HG03135 (cell line): Measurements from ENCODE around the gene DDX1.
"Not testable (repeated sequence)": the region's sequence is repeated elsewhere in the genome, so short reads cannot be mapped to it uniquely, and the experiment has no call there.

Experiments
- ATAC-seq: cut with Tn5 transposase; IDR thresholded peaks from one replicate; pipeline ENCODE4 v1.9.1; 2021; ENCODE audit warnings: mild to moderate bottlenecking, moderate library complexity; ENCODE audit not compliant: unreplicated experiment

The DDX1 gene

GRCh38 chr2:15614545-15615300 is 23.1 kb downstream of the DDX1 start:
- no peak for ATAC-seq

DNA sequence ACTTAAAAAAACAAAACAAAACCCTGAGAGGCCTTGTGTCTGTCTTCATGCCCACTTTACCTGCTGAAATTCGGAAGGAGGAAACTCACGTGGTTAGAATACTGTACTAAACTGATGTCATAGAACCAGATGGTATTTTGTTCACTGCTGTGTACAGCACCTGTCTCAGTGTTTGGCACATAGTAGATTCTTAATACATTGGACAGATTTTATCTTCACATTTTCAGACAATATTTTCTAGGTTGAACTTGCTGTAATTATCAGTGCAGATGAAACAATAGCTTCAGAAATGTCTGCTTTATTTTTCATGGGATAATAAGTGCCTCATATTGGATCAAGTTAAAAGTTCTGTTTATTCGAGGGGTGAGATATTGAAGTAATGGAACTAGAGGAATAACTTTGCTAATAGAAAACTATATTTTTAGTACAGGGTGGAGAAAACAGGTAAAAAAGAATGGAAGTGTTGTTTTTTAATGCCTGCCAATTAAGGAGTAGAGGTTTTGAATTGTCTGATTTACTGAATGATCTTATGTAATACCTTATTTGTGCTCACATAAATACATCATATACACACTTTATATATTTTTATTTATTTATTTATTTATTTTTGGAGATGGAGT is 23.7 kb downstream of the DDX1 start:
- no peak for ATAC-seq

DNA sequence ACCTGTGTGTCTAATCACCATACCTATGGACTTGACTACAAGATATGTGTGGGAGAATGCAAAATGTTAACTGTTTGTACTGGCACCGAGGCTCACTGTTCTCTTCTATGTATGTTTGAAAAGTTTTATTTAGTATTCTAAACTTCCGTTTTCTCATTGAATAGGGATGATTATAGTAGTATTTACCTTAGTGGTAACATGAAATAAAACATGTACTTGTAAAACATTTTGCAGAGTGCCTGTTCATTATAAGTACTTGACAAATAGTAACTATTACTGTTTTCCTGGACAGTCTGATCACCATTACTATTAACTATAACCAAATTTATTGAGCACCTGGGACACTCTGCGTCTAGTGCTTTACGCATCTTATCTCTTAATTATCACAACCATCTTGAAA is 24.8 kb downstream of the DDX1 start:
- ATAC-seq, result no peak

DNA sequence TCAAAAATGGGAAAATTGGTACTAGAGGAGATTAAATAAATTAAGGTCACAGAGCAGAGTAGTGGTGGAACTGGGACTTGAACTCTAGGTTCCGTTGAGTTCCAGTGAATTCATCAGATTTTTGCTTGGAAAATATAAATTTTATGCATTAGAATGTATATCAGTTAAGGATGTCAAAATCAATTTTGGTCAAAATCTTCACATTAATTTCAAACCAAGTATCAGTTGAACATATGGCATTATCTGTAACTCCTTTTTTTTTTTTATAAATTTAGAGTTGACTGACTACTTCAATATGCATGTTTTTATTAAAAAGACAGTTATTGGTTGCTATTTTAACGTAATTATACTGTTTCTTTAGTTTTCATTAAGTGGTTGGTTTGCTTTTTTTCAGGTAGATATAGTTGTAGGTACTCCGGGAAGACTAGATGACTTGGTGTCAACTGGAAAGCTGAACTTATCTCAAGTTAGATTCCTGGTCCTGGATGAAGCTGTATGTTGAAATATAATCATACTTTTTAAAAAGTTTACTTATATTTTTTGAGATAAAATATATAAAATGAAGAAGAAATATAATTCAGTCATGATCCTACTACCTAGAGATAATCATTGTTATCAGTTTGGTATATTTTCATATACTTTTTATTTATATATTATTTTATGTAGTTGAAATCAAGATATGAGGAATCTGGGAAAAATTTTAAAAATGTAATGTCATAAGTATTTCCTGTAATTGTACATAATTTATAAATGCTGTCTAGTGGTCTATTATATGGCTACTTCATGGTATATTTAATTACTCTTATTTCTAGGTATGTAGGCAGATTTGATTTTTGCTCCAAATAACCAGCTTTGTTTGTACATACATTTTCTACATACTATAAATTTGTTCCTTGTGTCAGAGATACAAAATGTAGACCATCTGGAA is 25.4 kb downstream of the DDX1 start:
- no peak for ATAC-seq

- no peak for ATAC-seq
Observed at GRCh38 chr2:15617778-15618448, 26.2 kb downstream of the DDX1 start.

DNA sequence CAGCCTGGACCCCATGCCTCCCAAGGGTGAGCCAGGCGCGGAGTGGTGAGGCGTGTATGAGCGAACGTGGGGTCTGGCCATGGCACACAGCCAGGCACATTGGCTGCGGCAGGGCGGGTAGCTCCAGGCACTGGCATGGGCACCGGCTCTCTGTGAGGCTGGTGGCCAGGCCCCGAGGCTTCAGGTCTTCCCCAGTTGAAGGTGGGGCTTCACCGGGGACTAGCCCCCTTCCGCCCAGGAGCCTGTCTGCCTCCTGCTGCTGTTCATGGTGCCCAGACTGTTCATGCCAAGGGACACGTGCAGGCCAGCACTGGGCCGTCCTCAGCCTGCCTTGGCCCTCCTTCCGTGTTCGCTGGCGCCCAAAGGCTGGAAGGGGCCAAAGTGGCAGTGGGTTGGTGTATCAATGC is 26.8 kb downstream of the DDX1 start:
- no peak for ATAC-seq

- ATAC-seq, result no peak
Observed at GRCh38 chr2:15619076-15619475, 27.4 kb downstream of the DDX1 start.

DNA sequence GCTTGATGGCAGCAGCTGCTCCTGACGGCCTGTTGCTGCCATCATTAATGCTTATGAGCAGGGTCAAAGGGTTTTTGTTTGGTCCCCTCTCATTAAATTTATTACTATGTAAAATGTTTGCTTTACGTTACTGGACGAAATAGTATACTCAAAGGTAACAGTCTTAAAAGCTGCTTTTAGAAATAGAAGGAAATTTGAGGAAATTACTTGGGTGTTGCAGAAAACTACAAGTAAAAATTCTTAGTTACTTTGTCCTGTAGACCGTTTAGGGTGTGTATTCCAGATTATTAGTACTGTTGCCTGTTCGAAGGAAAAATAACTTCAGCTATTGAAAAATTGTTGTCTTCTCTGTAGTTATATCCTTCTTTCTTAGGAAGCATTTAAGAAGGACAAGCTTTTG is 27.8 kb downstream of the DDX1 start:
- no peak for ATAC-seq

GRCh38 chr2:15619938-15620337 is 28.3 kb downstream of the DDX1 start:
- no peak for ATAC-seq

DNA sequence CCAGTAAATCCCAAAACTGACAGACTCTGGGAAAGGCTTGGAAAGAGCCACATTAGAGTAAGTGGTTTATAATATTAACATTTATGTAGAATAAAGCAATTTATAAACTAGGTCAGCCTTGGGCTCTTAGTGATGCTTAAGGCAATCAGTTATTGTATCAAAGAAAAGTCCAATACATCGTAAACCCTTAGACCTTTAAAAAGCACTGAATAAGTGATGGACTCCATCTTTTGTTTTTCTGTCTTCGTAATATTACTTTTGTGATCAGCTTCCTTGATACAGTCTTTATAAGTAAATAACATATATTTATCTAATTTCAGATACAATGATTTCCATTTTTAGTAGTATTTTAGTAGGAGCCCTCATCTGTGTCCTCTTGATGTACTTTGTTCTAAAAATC is 28.7 kb downstream of the DDX1 start:
- ATAC-seq, result no peak

- no peak for ATAC-seq
Observed at GRCh38 chr2:15620857-15621471, 29.3 kb downstream of the DDX1 start.

DNA sequence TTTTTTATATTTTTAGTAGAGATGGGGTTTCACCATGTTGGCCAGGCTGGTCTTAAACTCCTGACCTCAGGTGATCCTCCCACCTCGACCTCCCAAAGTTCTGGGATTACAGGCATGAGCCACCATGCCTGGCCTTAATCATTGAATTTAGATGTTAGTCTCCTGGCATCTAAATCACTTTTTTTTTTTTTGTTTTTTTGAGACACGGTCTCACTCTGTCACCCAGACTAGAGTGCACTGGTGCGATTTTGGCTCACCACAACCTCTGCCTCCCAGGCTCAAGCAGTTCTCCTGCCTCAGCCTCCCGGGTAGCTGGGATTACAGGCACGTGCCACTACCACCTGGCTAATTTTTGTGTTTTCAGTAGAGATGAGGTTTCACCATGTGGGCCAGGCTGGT is 29.8 kb downstream of the DDX1 start:
- ATAC-seq, result not testable (repeated sequence)

- ATAC-seq, result no peak
Observed at GRCh38 chr2:15622214-15622613, 30.5 kb downstream of the DDX1 start.

DNA sequence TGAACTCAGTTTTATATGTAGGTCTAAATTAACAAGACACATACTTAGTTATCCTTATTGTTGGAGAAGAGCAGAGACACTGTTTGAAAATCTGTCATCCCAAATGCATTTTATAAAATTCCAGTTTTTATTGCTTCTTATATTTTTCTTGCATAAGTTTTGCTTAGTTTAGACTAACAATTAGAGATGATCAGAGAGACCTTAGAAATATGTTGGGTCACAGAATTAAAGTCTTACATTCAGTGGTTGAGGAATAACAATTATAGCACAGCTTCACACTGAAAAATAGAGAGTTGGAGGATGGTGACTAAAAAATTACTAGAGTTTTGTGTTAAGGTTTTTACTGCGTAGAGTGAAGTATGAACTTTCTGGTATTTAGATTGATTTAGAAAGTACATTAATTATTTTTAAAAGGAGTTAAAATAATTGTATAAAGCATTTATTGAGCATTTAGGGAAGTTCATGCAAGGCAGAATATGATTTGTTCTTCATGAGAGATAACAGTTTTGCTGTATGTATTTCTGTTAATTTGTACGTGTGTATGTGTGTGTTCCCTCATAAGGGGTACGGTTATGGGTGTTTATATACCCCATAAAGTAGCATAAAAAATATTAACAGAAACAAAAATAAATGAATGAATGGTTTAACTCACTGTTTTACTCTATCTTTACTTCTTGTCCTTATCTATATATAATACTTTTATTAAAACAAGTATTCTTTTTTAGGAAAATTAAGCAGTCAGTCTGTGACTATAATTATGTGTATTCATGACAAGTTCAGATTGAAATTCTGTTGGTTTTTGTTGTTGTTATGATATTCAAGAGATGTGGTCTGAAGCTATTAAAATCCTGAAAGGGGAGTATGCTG is 31.2 kb downstream of the DDX1 start:
- no peak for ATAC-seq

DNA sequence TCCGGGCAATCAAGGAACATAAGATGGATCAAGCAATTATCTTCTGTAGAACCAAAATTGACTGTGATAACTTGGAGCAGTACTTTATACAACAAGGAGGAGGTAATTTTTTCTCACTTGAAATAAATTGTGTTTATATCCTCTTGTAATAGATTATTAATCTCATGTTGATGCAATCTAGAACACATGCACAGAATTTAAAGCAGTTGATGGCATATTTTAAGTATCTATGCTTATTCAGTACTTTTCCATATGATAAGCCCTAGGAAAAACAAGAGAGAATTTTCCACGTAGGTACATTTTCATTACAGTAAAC is 31.8 kb downstream of the DDX1 start:
- no peak for ATAC-seq

DNA sequence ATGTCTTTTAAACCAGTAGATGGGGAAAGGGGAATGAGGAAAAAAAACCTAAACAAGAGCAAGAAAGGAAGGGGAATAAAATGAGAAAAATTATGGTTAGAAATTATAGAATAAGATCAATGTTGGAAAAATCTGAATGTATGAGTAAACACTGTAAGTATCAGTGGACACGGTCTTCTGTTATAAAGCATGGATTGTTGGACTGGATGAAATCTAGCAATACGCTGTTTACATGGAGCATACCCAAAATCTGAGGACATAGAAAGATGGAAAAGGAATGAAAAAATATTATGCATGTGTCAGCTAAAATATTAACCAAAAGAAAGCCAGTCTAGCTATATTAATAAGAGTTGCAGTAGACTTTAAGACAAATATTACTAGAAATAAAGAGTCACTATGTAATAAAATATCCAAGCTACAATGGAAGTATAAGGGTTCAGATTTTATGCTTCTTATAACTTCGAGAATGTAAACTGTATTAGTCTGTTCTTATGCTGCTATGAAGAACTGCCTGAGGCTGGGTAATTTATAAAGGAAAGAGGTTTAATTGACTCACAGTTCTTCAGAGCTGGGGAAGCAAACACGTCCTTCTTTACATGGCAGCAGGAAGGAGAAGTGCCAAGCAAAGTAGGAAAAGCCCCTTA is 32.4 kb downstream of the DDX1 start:
- ATAC-seq, result no peak

DNA sequence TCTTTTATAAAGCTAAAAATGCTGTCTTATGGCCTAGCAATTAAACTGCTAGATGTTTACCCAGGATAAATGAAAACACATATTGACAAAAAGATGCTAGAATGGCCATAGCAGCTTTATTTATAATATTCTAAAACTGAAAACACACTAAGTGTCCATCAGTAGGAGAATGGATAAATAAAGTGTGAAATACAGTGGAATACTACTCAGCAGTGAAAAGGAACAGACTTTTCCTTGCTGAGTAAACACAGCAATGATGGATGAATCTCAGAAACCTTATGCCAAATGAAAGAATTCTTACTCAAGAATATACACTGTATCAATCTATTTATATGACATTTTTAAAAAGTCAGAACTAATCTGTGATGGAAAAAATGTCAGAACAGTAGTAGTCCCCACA is 33.2 kb downstream of the DDX1 start:
- no peak for ATAC-seq

DNA sequence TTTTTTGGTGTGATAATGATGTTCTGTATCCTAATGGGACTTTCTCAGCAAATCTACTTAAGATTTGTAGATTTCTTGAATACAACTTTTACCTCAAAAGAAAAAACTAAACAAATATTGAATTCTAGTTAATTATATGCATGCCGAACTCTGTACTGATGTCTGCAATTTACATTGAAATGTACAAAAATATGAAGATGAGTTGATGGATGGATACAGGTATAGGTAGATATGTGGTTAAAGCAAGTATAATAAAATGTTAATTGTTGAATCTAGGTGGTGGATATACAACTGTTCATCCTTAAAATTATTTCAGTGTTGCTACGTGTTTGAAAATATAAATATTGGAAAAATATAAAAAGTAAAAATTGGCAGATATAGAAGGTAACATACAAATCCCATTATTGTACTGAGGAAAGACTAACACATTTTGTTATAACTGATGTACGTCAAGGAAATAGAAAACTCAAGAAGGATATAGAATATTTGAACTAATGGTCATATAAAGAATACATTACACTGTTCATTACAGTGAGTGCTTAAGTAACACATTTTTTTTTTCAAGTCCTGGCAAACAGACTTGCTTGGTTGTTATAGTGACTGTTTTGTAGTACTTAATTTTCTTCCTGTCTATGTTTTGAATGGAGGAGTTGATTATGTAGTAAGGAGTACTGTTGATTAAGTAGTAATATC is 33.8 kb downstream of the DDX1 start:
- no peak for ATAC-seq

DNA sequence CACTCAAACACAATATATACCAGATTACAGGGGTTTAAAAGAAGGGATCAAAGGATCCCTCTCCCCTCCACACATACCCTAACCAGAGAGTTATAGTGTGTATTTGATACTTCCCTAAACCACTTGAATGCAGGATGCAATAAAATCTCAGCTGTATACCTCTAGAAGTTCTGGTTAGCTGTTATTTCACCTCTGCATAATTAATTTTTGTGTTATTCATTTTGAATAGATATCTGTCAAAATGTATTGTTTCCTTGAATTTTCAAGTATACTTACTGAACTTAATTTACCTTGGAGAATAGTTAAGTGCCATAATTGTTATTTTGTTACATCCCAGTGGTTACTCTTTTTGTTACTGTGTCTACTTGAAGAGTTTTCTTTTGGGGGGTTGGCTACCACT is 34.5 kb downstream of the DDX1 start:
- no peak for ATAC-seq
